GM10248 (cell line): ENCODE data around the gene ZNF688.

Experiments
- CTCF ChIA-PET: fragments of 300-600 bp; sonication (Branson Sonifier 250); formaldehyde crosslinking; extraction: SDS; loops from one replicate; lab custom pipeline; 2021; ENCODE audit warnings: antibody characterized with exemption; lab: Yijun Ruan, JAX
- POLR2A ChIA-PET: fragments of 350-650 bp; sonication (Branson Sonifier 250); formaldehyde crosslinking; extraction: SDS; loops from one replicate; lab custom pipeline; 2020; ENCODE audit warnings: antibody characterized with exemption; lab: Yijun Ruan, JAX
- DNase-seq: peaks from one replicate; pipeline ENCODE4 v3.0.0; 2012; ENCODE audit errors: extremely low spot score
- TF ChIP-seq, protein P1 (sequence below): IDR thresholded peaks from 2 replicates; pipeline ENCODE4 v1.5.1; 2012; ENCODE audit warnings: mild to moderate bottlenecking, low read depth; ENCODE audit errors: extremely low read depth, missing control alignments, control extremely low read depth

The ZNF688 gene

GRCh38 chr16:30588651-30589050 is 17.1 kb upstream of the ZNF688 start:
- TF ChIP-seq, protein P1, sequence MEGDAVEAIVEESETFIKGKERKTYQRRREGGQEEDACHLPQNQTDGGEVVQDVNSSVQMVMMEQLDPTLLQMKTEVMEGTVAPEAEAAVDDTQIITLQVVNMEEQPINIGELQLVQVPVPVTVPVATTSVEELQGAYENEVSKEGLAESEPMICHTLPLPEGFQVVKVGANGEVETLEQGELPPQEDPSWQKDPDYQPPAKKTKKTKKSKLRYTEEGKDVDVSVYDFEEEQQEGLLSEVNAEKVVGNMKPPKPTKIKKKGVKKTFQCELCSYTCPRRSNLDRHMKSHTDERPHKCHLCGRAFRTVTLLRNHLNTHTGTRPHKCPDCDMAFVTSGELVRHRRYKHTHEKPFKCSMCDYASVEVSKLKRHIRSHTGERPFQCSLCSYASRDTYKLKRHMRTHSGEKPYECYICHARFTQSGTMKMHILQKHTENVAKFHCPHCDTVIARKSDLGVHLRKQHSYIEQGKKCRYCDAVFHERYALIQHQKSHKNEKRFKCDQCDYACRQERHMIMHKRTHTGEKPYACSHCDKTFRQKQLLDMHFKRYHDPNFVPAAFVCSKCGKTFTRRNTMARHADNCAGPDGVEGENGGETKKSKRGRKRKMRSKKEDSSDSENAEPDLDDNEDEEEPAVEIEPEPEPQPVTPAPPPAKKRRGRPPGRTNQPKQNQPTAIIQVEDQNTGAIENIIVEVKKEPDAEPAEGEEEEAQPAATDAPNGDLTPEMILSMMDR: no peak
- ChIA-PET CTCF (interaction anchor here (1.7 to 6.0 kb wide), 2 partner anchors 10 to 159 kb away, joined by 5 to 57 read pairs; partner anchors contain the start of gene DCTPP1), POLR2A (no interaction called here)
- no peak for DNase-seq

DNA sequence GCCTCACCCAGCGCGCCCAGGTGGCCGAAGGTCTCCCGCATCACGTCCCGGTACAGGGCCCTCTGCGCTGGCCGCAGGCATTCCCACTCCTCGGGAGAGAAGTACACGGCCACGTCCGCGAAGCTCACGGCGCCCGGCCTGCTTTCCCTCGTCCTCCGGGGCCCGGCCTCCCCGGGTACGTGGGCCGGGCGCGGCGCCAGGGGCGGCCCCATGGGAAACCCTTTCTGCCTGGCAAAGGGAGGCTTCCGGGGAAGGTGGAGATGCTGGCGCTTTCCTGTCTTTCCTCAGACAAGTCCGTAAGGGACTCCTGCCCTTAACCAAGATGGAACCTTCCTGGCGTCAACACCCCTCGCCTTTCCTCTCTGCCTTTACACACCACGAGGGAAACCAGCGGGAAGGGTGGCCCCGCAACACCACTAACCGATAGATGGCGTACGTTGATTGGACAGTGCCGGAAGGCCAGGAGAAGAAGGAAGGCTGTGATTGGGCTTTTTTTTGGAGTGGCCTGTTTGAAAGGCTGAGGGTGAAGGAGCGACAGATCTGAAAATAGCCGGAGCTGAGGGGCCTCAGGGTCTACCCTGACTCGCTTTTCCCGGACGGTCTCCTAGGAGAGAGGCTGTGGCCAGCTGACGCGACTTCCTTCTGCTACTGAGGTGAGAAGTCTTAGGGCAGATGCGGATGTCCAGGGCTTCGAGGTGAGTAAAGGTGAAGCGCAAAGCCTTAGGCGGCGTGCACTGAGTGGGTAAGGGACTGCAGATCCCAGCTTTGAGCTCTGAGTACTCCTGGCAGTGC is 14.1 kb upstream of the ZNF688 start, which contains the start of gene ZNF785:
Gene ZNF785 (minus strand): TSS at position 298 of the 792 bp plus-strand sequence. CDS start 86 bp downstream, at position 212.
- DNase-seq: peak; percentile 98
- TF ChIP-seq, protein P1: peak; percentile 35
- ChIA-PET POLR2A (interaction anchor here (0.5 kb wide), 1 partner anchor 110 kb away, joined by 7 read pairs; no protein-coding TSS in a partner anchor), CTCF (interaction anchor here (0.6 to 6.0 kb wide), 13 partner anchors 13 to 176 kb away, joined by 3 to 57 read pairs (median 4); partner anchors contain the start of genes DCTPP1, ZNF688, ZNF747 and ZNF764)

DNA sequence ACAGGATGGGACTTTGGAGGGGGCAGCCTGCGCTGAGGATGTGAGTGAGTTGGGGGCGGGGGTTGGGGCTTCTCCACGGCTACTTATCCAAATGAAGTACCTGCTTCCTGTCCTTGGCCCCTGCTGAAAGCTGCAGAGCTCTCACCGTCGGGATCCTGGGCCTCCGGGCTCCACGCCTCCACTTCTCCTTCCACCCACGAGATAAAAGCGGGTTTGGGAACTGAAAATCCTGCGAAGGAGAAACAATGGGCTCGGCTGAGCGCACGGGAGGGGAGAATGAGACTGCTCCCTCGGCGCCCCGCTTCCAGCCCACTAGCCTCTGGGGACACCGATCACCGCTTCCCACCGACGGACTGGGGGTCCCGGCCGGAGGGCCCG is 13.5 kb upstream of the ZNF688 start:
- CTCF ChIA-PET: interaction anchor here (0.6 to 6.0 kb wide), 9 partner anchors 13 to 155 kb away, joined by 3 to 57 read pairs (median 4); partner anchors contain the start of genes DCTPP1, ZNF688, ZNF747 and ZNF764
- POLR2A ChIA-PET: no interaction called here
- no peak for DNase-seq
- TF ChIP-seq, protein P1: no peak

GRCh38 chr16:30582611-30583340 is 11.3 kb upstream of the ZNF688 start:
- no peak for DNase-seq
- CTCF ChIA-PET: interaction anchor here (1.1 to 1.2 kb wide), 2 partner anchors 21 to 33 kb away, joined by 3 read pairs; no protein-coding TSS in a partner anchor
- POLR2A ChIA-PET: no interaction called here
- TF ChIP-seq, protein P1: no peak

GRCh38 chr16:30581457-30581856 is 9.9 kb upstream of the ZNF688 start:
- CTCF ChIA-PET: interaction anchor here (1.2 to 1.4 kb wide), 2 partner anchors 17 to 22 kb away, joined by 3 to 5 read pairs; no protein-coding TSS in a partner anchor
- DNase-seq: no peak
- TF ChIP-seq, protein P1: no peak
- POLR2A ChIA-PET: interaction anchor here (0.6 kb wide), 1 partner anchor 230 kb away, joined by 4 read pairs; no protein-coding TSS in a partner anchor

DNA sequence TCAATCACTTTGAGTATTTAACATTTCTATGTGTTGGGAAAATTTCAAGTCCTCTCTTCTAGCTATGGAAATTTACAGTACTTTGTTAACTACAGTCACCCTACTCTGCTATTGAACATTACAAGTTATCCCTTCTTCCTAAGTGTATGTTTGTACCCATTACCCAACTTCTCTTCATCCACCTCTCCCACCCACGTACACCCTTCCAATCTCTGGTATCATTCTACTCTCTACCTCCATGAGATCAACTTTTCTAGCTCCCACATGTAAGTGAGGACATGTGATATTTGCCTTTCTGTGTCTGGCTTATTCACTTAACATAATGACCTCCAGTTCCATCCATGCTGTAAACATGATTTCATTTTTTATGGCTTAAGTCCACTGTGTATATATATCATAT is 3.2 kb upstream of the ZNF688 start:
- TF ChIP-seq, protein P1: no peak
- POLR2A ChIA-PET: no interaction called here
- no peak for DNase-seq
- CTCF ChIA-PET: interaction anchor here (1.0 to 4.2 kb wide), 2 partner anchors 40 to 145 kb away, joined by 3 to 12 read pairs; partner anchors contain the start of genes DCTPP1 and ZNF747
